OCI-LY1 (cell line): ENCODE data around the gene HDAC3.

Experiments
- H2AFZ ChIP-seq: fragments of 200-600 bp; sonication (generic), shearing (Covaris generic); 2 replicates; pipeline ENCODE4 v1.6.0; 2014; ENCODE audit warnings: antibody characterized with exemption, mild to moderate bottlenecking, low read length
- H3F3A ChIP-seq: fragments of 200-600 bp; sonication (generic), shearing (Covaris generic); 2 replicates; pipeline ENCODE4 v1.6.0; 2014; ENCODE audit warnings: mild to moderate bottlenecking, antibody characterized with exemption, low read length, moderate library complexity; ENCODE audit not compliant: insufficient read depth
- H3K27ac ChIP-seq: fragments of 200-600 bp; sonication (generic); 2 replicates; pipeline ENCODE4 v1.5.1; 2014; ENCODE audit warnings: low read length, mixed run types, mild to moderate bottlenecking, low read depth; ENCODE audit not compliant: poor library complexity, severe bottlenecking
- H3K27me3 ChIP-seq: fragments of 200-600 bp; sonication (generic); 2 replicates; pipeline ENCODE4 v1.6.0; 2014; ENCODE audit warnings: antibody characterized with exemption, mild to moderate bottlenecking, low read length, moderate library complexity; ENCODE audit not compliant: insufficient read depth
- H3K36me3 ChIP-seq: fragments of 200-600 bp; sonication (generic); 2 replicates; pipeline ENCODE4 v1.6.1; 2014; ENCODE audit warnings: mild to moderate bottlenecking, antibody characterized with exemption, low read length, moderate library complexity, mixed read lengths; ENCODE audit not compliant: insufficient read depth
- H3K4me1 ChIP-seq: fragments of 200-600 bp; sonication (generic); 2 replicates; pipeline ENCODE4 v1.5.1; 2014; ENCODE audit warnings: mild to moderate bottlenecking, low read length, moderate library complexity; ENCODE audit not compliant: insufficient read depth, severe bottlenecking
- H3K4me2 ChIP-seq: fragments of 200-600 bp; sonication (generic), shearing (Covaris generic); 2 replicates; pipeline ENCODE4 v1.6.1; 2014; ENCODE audit warnings: low read length
- H3K4me3 ChIP-seq: fragments of 200-600 bp; sonication (generic); 2 replicates; pipeline ENCODE4 v1.5.1; 2014; ENCODE audit warnings: low read length, low read depth, mild to moderate bottlenecking, mixed read lengths; ENCODE audit not compliant: poor library complexity, severe bottlenecking
- H3K79me2 ChIP-seq: fragments of 200-600 bp; shearing (Covaris generic); 2 replicates; pipeline ENCODE4 v1.6.1; 2016; ENCODE audit warnings: mixed run types, low read length, mixed read lengths; ENCODE audit not compliant: insufficient read depth
- H3K9ac ChIP-seq: fragments of 200-600 bp; sonication (generic), shearing (Covaris generic); 2 replicates; pipeline ENCODE4 v1.6.1; 2014; ENCODE audit warnings: mild to moderate bottlenecking, low read length, mixed read lengths
- H3K9me2 ChIP-seq: fragments of 200-600 bp; sonication (generic), shearing (Covaris generic); 2 replicates; pipeline ENCODE4 v1.6.1; 2014; ENCODE audit warnings: low read depth, mild to moderate bottlenecking, low read length, mixed read lengths
- H3K9me3 ChIP-seq: fragments of 200-600 bp; shearing (Covaris generic); 2 replicates; pipeline ENCODE4 v1.6.1; 2014; ENCODE audit warnings: low read length, mixed read lengths
- H4K20me1 ChIP-seq: fragments of 200-600 bp; sonication (generic), shearing (Covaris generic); 2 replicates; pipeline ENCODE4 v1.6.0; 2016; ENCODE audit warnings: mild to moderate bottlenecking, low read length; ENCODE audit not compliant: insufficient read depth
- CTCF ChIP-seq: fragments of 200-600 bp; sonication (generic), shearing (Covaris generic); IDR thresholded peaks from 2 replicates; pipeline ENCODE4 v1.5.1; 2017; ENCODE audit warnings: mild to moderate bottlenecking, antibody characterized with exemption, low read length, moderate library complexity, mixed read lengths
- EZH2 ChIP-seq: fragments of 200-600 bp; sonication (generic), shearing (Covaris generic); IDR thresholded peaks from 2 replicates; pipeline ENCODE4 v1.8.0; 2017; ENCODE audit warnings: borderline replicate concordance, mixed run types, mild to moderate bottlenecking, antibody characterized with exemption, low read length, moderate library complexity, mixed read lengths

HDAC3 gene

GRCh38 chr5:141617682-141618029 is 19.0 kb downstream of the HDAC3 start:
- Histone ChIP-seq H2AFZ (no peak overlapping the region), H3F3A (no peaks in the 10 kb centered on the region), H3K27me3 (no peaks in the 10 kb centered on the region), H3K9ac (peak overlapping the region; percentile 83), H3K79me2 (peaks cover 17% of the 10 kb centered on the region; the same call in 1 of the 2 replicates), H3K36me3 (peaks cover 34% of the 10 kb centered on the region), H3K4me3 (peak overlapping the region; percentile 75), H3K4me1 (peaks cover 31% of the 10 kb centered on the region), H3K4me2 (peak overlapping the region; percentile 83), H4K20me1 (no peaks in the 10 kb centered on the region), H3K9me3 (no peaks in the 10 kb centered on the region), H3K27ac (no peak overlapping the region), H3K9me2 (no peaks in the 10 kb centered on the region)
- TF ChIP-seq EZH2 (no peak), CTCF (no peak)

GRCh38 chr5:141617128-141617527 is 19.5 kb downstream of the HDAC3 start:
- peak overlapping the region; percentile 83; the same call in 1 of the 2 replicates for H3K9ac ChIP-seq
- H3K4me2 ChIP-seq = peak overlapping the region; percentile 83
- peaks cover 31% of the 10 kb centered on the region for H3K4me1 ChIP-seq
- peaks cover 20% of the 10 kb centered on the region; the same call in 1 of the 2 replicates for H3K79me2 ChIP-seq
- H3K27ac ChIP-seq = no peak overlapping the region
- no peaks in the 10 kb centered on the region for H3K9me3 ChIP-seq
- H3K36me3 ChIP-seq = peaks cover 34% of the 10 kb centered on the region
- peak overlapping the region; percentile 75 for H3K4me3 ChIP-seq
- no peaks in the 10 kb centered on the region for H3K9me2 ChIP-seq
- H4K20me1 ChIP-seq = no peaks in the 10 kb centered on the region
- TF ChIP-seq CTCF = no peak
- H3F3A ChIP-seq = no peaks in the 10 kb centered on the region
- H3K27me3 ChIP-seq = no peaks in the 10 kb centered on the region
- no peak overlapping the region for H2AFZ ChIP-seq

GRCh38 chr5:141615991-141616720 is 20.5 kb downstream of the HDAC3 start:
- H3K9me3 ChIP-seq = no peaks in the 10 kb centered on the region
- H3K27ac ChIP-seq = no peak overlapping the region

More at GRCh38 chr5:141615991-141616720, 20.5 kb downstream of the HDAC3 start:
- H3K9ac ChIP-seq = no peak overlapping the region
- H2AFZ ChIP-seq = no peak overlapping the region
- H3K4me2 ChIP-seq = peak overlapping the region; percentile 83
- H3K9me2 ChIP-seq = no peaks in the 10 kb centered on the region
- H3K4me3 ChIP-seq = peak overlapping the region; percentile 20
- H3K4me1 ChIP-seq = peaks cover 31% of the 10 kb centered on the region
- no peaks in the 10 kb centered on the region for H4K20me1 ChIP-seq
- H3F3A ChIP-seq = no peaks in the 10 kb centered on the region
- TF ChIP-seq EZH2 (no peak), CTCF (no peak)
- peaks cover 23% of the 10 kb centered on the region; the same call in 1 of the 2 replicates for H3K79me2 ChIP-seq
- H3K27me3 ChIP-seq = no peaks in the 10 kb centered on the region
- peaks cover 25% of the 10 kb centered on the region for H3K36me3 ChIP-seq
